PFSK-1 (cell line): ENCODE data around the gene MPPED1.

ENCODE experiments used
- POLR2AphosphoS5 ChIP-seq: IDR thresholded peaks from 2 replicates; pipeline ENCODE4 v1.6.1; 2012; ENCODE audit warnings: low read depth, mild to moderate bottlenecking, control low read depth, low read length, moderate library complexity
- TAF1 ChIP-seq: IDR thresholded peaks from 2 replicates; pipeline ENCODE4 v1.6.1; 2012; ENCODE audit warnings: low read length, control low read depth, borderline replicate concordance; ENCODE audit not compliant: insufficient read depth

DNA sequence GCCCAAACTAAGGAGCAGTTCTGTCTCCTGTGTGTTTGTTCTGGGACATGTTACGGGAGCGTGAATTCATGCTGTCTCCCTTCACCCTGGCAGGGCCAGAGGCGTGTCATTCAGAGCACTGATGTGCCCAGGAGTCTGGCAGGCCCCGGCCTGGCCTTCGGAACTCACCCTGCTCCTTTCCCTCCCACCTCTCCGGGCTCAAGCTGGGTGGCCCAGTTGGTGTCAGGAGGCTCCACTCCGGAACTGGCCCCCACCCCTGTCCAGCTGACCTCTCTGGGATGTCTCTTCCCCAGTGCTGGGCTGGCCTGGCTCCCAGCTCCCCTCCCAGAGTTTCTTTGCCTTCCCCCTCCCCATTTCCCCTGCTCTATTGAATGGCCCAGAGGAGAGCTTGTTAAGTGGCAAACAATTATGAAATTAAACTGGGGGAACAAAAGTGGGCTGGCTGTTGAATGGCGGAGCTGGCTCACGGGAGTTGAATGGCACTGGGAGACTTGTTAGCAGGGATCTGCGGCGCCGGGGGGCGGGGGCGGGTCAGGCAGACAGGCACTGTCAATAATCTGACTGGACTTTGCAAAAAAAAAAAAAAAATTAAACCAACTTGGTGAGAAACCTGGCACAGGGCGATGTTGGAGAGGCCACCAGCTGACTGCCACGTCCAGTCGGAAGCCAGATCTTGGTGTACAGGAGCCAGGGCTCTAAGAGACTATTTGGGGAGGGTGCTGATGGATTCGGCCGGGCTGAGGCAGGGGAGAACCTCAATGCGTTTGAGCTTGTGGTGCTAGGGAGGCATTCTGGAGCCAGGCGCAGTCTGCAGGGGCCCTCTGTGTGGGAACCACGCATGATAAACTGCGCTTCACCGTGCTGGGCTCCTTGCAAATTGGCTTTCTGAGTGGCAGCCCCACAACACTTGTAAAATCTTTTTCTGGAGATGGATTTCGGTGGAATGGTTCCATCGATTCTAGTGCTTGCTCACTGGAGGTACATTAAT, 1.3 kb downstream of the MPPED1 start:
- TF ChIP-seq POLR2AphosphoS5 (no peak), TAF1 (no peak)
